Neural progenitor cell (in vitro differentiated cells): ENCODE measurements around the gene SWAP70. TPM values are rescaled to one million over a fixed set of nuclear protein-coding genes. Genes with fewer than 3 reads are reported as not detected.

Source experiments
- DNase-seq: peaks from one replicate; pipeline ENCODE4 v3.0.0-alpha.2; 2016; ENCODE audit warnings: low spot score
- H2AFZ ChIP-seq: fragments of 200-600 bp; sonication (generic); replicated peaks from 2 replicates; pipeline ENCODE4 v1.6.1; 2016; ENCODE audit warnings: antibody characterized with exemption
- H3F3A ChIP-seq: fragments of 200-600 bp; sonication (generic); 2 replicates; pipeline ENCODE4 v1.6.1; 2016; ENCODE audit warnings: antibody characterized with exemption, low read depth
- H3K27ac ChIP-seq: fragments of 200-600 bp; sonication (generic); 2 replicates; pipeline ENCODE4 v1.5.1; 2016; ENCODE audit warnings: mild to moderate bottlenecking
- H3K27me3 ChIP-seq: fragments of 200-600 bp; sonication (generic); 2 replicates; pipeline ENCODE4 v1.6.1; 2016; ENCODE audit warnings: mild to moderate bottlenecking, moderate library complexity
- H3K36me3 ChIP-seq: fragments of 200-600 bp; sonication (generic); 2 replicates; pipeline ENCODE4 v1.5.1; 2016
- H3K4me1 ChIP-seq: fragments of 200-600 bp; sonication (generic); 2 replicates; pipeline ENCODE4 v1.6.1; 2016; ENCODE audit warnings: mixed run types
- H3K4me2 ChIP-seq: fragments of 200-600 bp; sonication (generic); 2 replicates; pipeline ENCODE4 v1.6.1; 2016
- H3K4me3 ChIP-seq: fragments of 200-600 bp; sonication (generic); 2 replicates; pipeline ENCODE4 v1.5.1; 2016
- H3K79me2 ChIP-seq: fragments of 200-600 bp; sonication (generic); 2 replicates; pipeline ENCODE4 v1.6.1; 2016; ENCODE audit warnings: low read depth
- H3K9ac ChIP-seq: fragments of 200-600 bp; sonication (generic); 2 replicates; pipeline ENCODE4 v1.6.1; 2016
- H3K9me3 ChIP-seq: fragments of 200-600 bp; sonication (generic); 2 replicates; pipeline ENCODE4 v1.5.1; 2016; ENCODE audit warnings: low read depth
- H4K20me1 ChIP-seq: fragments of 200-600 bp; sonication (generic); 2 replicates; pipeline ENCODE4 v1.6.1; 2016; ENCODE audit warnings: low read depth
- H3K27ac Mint-ChIP-seq: 3 replicates; pipeline ENCODE4 v1.8.0; 2021; ENCODE audit warnings: mixed read lengths
- H3K27me3 Mint-ChIP-seq: 2 replicates; pipeline ENCODE4 v1.8.0; 2022; ENCODE audit warnings: low read depth, mild to moderate bottlenecking, inconsistent platforms, moderate library complexity, mixed read lengths; ENCODE audit not compliant: insufficient read depth
- H3K36me3 Mint-ChIP-seq: 3 replicates; pipeline ENCODE4 v1.8.0; 2021; ENCODE audit warnings: mixed read lengths
- H3K4me1 Mint-ChIP-seq: 3 replicates; pipeline ENCODE4 v1.8.0; 2021; ENCODE audit warnings: mixed read lengths
- H3K4me3 Mint-ChIP-seq: 3 replicates; pipeline ENCODE4 v1.8.0; 2021; ENCODE audit warnings: mild to moderate bottlenecking, moderate library complexity, mixed read lengths
- H3K9me3 Mint-ChIP-seq: 3 replicates; pipeline ENCODE4 v1.8.0; 2020; ENCODE audit warnings: mixed read lengths
- CTCF ChIP-seq: fragments of 200-600 bp; sonication (generic); IDR thresholded peaks from 2 replicates; pipeline ENCODE4 v1.5.1; 2017; ENCODE audit warnings: antibody characterized with exemption, mild to moderate bottlenecking
- EZH2 ChIP-seq: fragments of 200-600 bp; sonication (generic); IDR thresholded peaks from 2 replicates; pipeline ENCODE4 v1.6.1; 2017; ENCODE audit warnings: antibody characterized with exemption, mild to moderate bottlenecking, moderate library complexity
- EZH2phosphoT487 ChIP-seq: fragments of 200-600 bp; sonication (generic); IDR thresholded peaks from 2 replicates; pipeline ENCODE4 v1.6.1; 2017; ENCODE audit warnings: antibody characterized with exemption
- total RNA-seq: library from RNA; depleted of rRNA; stranded (reverse); fragments of >200 nt; gene quantifications from 2 replicates; pipeline ENCODE4 v1.2.3, GENCODE V29; 2015; ENCODE audit warnings: low replicate concordance

Gene SWAP70
- total RNA-seq, 1 donor from 2014 or later = 25.5 TPM

GRCh38 chr11:9776203-9776602, 112.3 kb downstream of the SWAP70 start:
- TF ChIP-seq EZH2 (no peak), EZH2phosphoT487 (no peak), CTCF (no peak)
- peaks cover 1% of the 10 kb centered on the region for H3K36me3 ChIP-seq

GRCh38 chr11:9777066-9777465, 113.2 kb downstream of the SWAP70 start:
- Mint-ChIP-seq H3K4me3 (no peak overlapping the region), H3K4me1 (peaks cover 3% of the 10 kb centered on the region), H3K9me3 (no peaks in the 10 kb centered on the region), H3K36me3 (peaks cover 33% of the 10 kb centered on the region), H3K27me3 (no peaks in the 10 kb centered on the region), H3K27ac (no peak overlapping the region)
- Histone ChIP-seq H3F3A (peaks cover 7% of the 10 kb centered on the region), H3K4me1 (peaks cover 17% of the 10 kb centered on the region), H3K4me2 (no peak overlapping the region), H3K9me3 (no peaks in the 10 kb centered on the region), H3K9ac (no peak overlapping the region), H3K4me3 (no peak overlapping the region), H3K27ac (no peak overlapping the region), H4K20me1 (no peaks in the 10 kb centered on the region), H2AFZ (no peak overlapping the region), H3K36me3 (peaks cover 6% of the 10 kb centered on the region), H3K79me2 (no peaks in the 10 kb centered on the region), H3K27me3 (no peaks in the 10 kb centered on the region)
- no peak for DNase-seq
- TF ChIP-seq EZH2 = no peak
- TF ChIP-seq CTCF = no peak
- TF ChIP-seq EZH2phosphoT487 = no peak

More at GRCh38 chr11:9776203-9776602, 112.3 kb downstream of the SWAP70 start:
- Histone ChIP-seq H3K4me1 (peaks cover 17% of the 10 kb centered on the region), H3K4me3 (no peak overlapping the region), H3K9me3 (no peaks in the 10 kb centered on the region), H4K20me1 (no peaks in the 10 kb centered on the region), H3K79me2 (no peaks in the 10 kb centered on the region), H3K9ac (no peak overlapping the region), H3F3A (peaks cover 7% of the 10 kb centered on the region), H2AFZ (no peak overlapping the region), H3K27me3 (no peaks in the 10 kb centered on the region), H3K4me2 (no peak overlapping the region), H3K27ac (no peak overlapping the region)
- Mint-ChIP-seq H3K4me3 (no peak overlapping the region), H3K27me3 (no peaks in the 10 kb centered on the region), H3K27ac (no peak overlapping the region), H3K4me1 (peaks cover 3% of the 10 kb centered on the region), H3K9me3 (no peaks in the 10 kb centered on the region), H3K36me3 (peaks cover 28% of the 10 kb centered on the region)
- DNase-seq = no peak

- H3K27ac ChIP-seq = no peak overlapping the region
- Mint-ChIP-seq H3K27ac (no peak overlapping the region), H3K36me3 (peaks cover 35% of the 10 kb centered on the region), H3K4me3 (no peak overlapping the region), H3K27me3 (no peaks in the 10 kb centered on the region), H3K9me3 (no peaks in the 10 kb centered on the region), H3K4me1 (peaks cover 3% of the 10 kb centered on the region)
- H3K9me3 ChIP-seq = no peaks in the 10 kb centered on the region
- no peaks in the 10 kb centered on the region for H4K20me1 ChIP-seq
- no peak overlapping the region for H3K9ac ChIP-seq
- no peak overlapping the region for H3K4me3 ChIP-seq
- H3K36me3 ChIP-seq = peaks cover 6% of the 10 kb centered on the region
- H3K4me2 ChIP-seq = no peak overlapping the region
- peaks cover 7% of the 10 kb centered on the region for H3F3A ChIP-seq
- no peaks in the 10 kb centered on the region for H3K79me2 ChIP-seq
- TF ChIP-seq EZH2 = no peak
- TF ChIP-seq EZH2phosphoT487 = no peak
- no peak for TF ChIP-seq CTCF
- peaks cover 17% of the 10 kb centered on the region for H3K4me1 ChIP-seq
- H2AFZ ChIP-seq = no peak overlapping the region
- H3K27me3 ChIP-seq = no peaks in the 10 kb centered on the region
- DNase-seq = no peak
These were observed 113.6 kb downstream of the SWAP70 start for GRCh38 chr11:9777525-9777924.
